ENCODE data around the gene CIRBP. TPM values are rescaled to one million over a fixed set of nuclear protein-coding genes. Genes with fewer than 3 reads are reported as not detected.

Gene CIRBP
- total and polyA plus RNA-seq, 9 of the 15 experiments (the other 6 are each of a cell fraction or from before 2014, with no cell fraction given): 20.5 to 327 (median 176) TPM

GRCh38 chr19:1269478-1270212 lies 513 bp downstream of the CIRBP start (continued):
- TF ChIP-seq CBFA2T3 (IDR thresholded peaks at IDR 0.05) (no peak), RREB1 (CRISPR knock-in tag; IDR thresholded peaks at IDR 0.05) (peak; percentile 72), ZNF146 (CRISPR knock-in tag; IDR thresholded peaks at IDR 0.05; ENCODE audit: unreplicated experiment) (no peak), NONO (IDR thresholded peaks at IDR 0.05; ENCODE audit: low read depth in 2 of 2, low read length in 1 of 2) (peak; percentile 96 to 99), CHD1 (IDR thresholded peaks at IDR 0.05; ENCODE audit: low read length) (peak; percentile 16), BRD4 (IDR thresholded peaks at IDR 0.05) (no peak; the same call in 1 of the 2 replicates), NFE2 (IDR thresholded peaks at IDR 0.05; ENCODE audit: low read depth) (no peak), ZNF263 (CRISPR knock-in tag; IDR thresholded peaks at IDR 0.05; ENCODE audit: borderline replicate concordance) (peak; percentile 30), NCOR1 (IDR thresholded peaks at IDR 0.05) (peak; percentile 25; the same call in 1 of the 2 replicates), HDAC1 (IDR thresholded peaks at IDR 0.05) (peak in 1 of 2 experiments; percentile 64; a peak in 2 of 4 replicates), NR1H2 (CRISPR knock-in tag; IDR thresholded peaks at IDR 0.05) (no peak), ZNF76 (CRISPR knock-in tag; IDR thresholded peaks at IDR 0.05; ENCODE audit: borderline replicate concordance) (no peak), HLTF (IDR thresholded peaks at IDR 0.05) (no peak), RCOR1 (IDR thresholded peaks at IDR 0.05; ENCODE audit: borderline replicate concordance in 1 of 2, low read depth in 2 of 2, low read length in 2 of 2) (no peak)
- TF ChIP-seq, protein P1, sequence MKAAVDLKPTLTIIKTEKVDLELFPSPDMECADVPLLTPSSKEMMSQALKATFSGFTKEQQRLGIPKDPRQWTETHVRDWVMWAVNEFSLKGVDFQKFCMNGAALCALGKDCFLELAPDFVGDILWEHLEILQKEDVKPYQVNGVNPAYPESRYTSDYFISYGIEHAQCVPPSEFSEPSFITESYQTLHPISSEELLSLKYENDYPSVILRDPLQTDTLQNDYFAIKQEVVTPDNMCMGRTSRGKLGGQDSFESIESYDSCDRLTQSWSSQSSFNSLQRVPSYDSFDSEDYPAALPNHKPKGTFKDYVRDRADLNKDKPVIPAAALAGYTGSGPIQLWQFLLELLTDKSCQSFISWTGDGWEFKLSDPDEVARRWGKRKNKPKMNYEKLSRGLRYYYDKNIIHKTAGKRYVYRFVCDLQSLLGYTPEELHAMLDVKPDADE (conservative IDR thresholded peaks at IDR 0.05; ENCODE audit: control insufficient read depth, low read depth, low read length): peak; percentile 85; the same call in 1 of the 2 replicates
- TF ChIP-seq, protein P2, sequence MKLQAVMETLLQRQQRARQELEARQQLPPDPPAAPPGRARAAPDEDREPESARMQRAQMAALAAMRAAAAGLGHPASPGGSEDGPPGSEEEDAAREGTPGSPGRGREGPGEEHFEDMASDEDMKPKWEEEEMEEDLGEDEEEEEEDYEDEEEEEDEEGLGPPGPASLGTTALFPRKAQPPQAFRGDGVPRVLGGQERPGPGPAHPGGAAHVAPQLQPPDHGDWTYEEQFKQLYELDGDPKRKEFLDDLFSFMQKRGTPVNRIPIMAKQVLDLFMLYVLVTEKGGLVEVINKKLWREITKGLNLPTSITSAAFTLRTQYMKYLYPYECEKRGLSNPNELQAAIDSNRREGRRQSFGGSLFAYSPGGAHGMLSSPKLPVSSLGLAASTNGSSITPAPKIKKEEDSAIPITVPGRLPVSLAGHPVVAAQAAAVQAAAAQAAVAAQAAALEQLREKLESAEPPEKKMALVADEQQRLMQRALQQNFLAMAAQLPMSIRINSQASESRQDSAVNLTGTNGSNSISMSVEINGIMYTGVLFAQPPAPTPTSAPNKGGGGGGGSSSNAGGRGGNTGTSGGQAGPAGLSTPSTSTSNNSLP (IDR thresholded peaks at IDR 0.05; ENCODE audit: borderline replicate concordance, low read depth, low read length): no peak
- TF ChIP-seq, protein P3, sequence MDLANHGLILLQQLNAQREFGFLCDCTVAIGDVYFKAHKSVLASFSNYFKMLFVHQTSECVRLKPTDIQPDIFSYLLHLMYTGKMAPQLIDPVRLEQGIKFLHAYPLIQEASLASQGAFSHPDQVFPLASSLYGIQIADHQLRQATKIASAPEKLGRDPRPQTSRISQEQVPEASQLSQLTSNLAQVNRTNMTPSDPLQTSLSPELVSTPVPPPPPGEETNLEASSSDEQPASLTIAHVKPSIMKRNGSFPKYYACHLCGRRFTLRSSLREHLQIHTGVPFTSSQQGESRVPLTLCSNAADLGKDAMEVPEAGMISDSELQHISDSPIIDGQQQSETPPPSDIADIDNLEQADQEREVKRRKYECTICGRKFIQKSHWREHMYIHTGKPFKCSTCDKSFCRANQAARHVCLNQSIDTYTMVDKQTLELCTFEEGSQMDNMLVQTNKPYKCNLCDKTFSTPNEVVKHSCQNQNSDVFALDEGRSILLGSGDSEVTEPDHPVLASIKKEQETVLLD (IDR thresholded peaks at IDR 0.05): peak; percentile 69; the same call in 1 of the 2 replicates

Measured in K562 (cell line).